ENCODE measurements around the gene UBALD1.

Gene UBALD1

DNA sequence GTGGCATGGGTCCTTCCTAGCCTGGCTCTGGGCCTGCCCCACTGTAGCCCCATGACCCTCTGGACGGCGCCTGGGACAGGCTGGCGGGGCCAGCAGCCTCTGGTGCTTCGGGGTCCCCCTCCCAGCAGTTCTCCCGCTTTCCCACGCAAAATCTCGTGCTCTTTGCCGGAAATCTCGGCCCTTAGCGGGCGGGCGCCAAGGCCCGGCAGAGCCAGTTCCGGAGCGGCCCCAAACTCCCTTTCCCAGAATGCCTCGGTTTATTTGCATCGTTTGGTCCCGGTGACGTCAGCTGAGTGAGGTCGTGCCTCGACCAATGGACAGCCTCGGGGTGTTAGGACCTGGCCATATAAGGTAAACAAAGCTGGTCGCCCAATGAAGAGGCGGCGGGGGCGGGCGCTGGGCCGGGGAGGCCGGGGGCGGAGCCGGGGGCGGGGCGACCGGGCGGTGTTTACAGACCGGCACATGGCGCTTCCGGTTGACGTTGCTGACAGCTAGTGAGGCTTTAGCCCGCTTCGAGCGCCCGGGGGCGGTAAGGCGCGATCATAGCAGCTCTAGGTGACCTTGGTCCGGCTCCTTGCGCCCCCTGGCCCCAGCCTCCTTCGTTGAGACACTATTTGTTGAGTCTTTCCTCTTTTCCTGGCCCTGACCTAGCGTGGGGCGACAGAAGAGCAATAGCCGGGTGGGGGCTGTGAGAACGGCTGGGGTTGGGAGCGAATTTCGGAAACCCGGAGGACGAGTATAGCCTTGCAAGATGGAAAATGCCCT is 1.5 kb upstream of the UBALD1 start:
- H3K27me3 ChIP-seq (replicated peaks; ENCODE audit: control insufficient read depth, insufficient read depth, low read length, poor library complexity, severe bottlenecking): no peaks in the 10 kb centered on the region
- H3K4me3 ChIP-seq (ENCODE audit: insufficient read depth, low read depth, low read length, poor library complexity, severe bottlenecking): peak overlapping the region; percentile 49
- peaks cover 32% of the 10 kb centered on the region for H3K4me1 ChIP-seq (ENCODE audit: control insufficient read depth, insufficient read depth, low read length, poor library complexity, severe bottlenecking)
- H3K27ac ChIP-seq (ENCODE audit: insufficient read depth, low read length, poor library complexity, severe bottlenecking): peak overlapping the region; percentile 88
- no peaks in the 10 kb centered on the region for H3K36me3 ChIP-seq (ENCODE audit: control insufficient read depth, insufficient read depth, low read length)
- H3K9me3 ChIP-seq (ENCODE audit: control insufficient read depth, low read length): no peaks in the 10 kb centered on the region
- peak; percentile 98 to 100 (median 99) for DNase-seq

DNA sequence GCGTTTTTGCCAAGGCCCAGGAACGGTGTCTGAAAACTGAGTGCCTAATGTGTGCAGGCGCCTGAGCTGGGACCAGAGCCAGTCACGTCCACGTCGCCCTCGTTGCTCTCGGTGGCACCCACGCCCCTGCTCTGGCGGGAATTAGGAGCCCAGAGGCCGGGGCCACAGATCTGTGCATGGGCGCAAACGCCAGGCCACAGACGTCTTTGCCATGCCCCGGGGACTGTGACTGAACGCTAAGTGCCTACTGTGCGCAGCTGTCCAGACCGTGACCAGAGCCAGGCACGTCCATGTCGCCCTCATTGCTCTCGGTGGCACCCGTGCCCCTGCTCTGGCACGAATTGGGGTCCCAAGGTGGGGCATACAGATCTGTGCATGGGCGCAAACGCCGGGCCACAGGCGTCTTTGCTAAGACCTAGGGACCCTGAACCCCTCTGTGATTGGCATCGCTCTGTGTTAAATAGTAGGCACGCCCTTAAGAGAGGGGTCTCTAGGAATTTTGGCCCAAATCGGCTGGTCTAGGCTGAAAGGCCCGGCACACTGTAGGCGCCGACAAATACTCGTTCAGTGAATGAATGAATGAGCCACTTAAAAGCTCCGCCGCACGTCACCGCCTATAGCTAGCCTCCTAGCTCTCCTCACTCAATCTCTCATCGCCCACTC is 827 bp upstream of the UBALD1 start:
- peaks cover 32% of the 10 kb centered on the region for H3K4me1 ChIP-seq (ENCODE audit: control insufficient read depth, insufficient read depth, low read length, poor library complexity, severe bottlenecking)

DNA sequence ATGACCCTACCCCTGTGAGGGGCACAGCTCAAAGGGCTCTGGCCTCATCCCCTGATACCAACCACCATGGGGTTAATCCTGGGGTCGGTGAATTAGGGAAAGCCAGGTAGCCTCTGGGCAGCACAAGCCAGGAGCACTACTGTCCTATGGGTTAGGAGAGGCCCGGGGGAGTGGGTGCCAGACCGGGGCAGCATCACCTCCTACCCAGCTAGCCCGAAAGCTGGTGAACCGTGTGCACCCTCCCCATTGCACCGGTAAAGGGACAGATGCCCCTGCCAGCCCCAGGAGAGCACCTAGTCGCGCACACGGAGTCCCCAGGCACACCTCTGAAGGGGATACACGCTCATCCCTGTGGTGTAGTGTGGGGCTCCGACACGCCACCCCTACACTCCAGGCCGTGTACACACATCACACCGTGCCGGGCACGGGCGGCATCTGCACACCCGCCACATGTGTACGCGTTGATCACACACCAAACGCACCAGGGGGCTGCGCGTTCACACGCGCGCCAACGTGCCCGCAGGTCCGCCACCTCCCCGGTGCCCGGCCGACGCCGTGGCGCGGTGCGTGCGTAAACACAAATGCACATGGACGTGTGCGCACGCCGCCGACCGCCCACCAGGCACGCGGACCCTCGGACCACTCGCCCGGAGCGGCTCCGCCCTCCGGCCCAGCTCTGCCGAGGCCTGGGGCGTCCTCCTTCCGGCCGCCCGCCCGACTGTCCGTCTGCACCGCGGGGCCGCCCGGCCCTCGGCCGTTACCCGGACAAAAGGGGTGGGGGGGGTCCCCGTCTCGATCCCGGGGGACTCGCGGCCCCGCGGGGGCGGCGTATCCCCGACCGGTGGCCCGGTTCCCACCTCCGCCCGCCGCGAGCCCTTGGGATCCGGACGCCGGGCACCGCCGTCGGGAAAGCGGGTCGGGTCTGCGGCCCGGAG is 785 bp downstream of the UBALD1 start:
- DNase-seq: no peak
- H3K4me1 ChIP-seq (ENCODE audit: control insufficient read depth, insufficient read depth, low read length, poor library complexity, severe bottlenecking): peaks cover 32% of the 10 kb centered on the region

More for the DNA sequence above, 827 bp upstream of the UBALD1 start:
- Histone ChIP-seq H3K36me3 (ENCODE audit: control insufficient read depth, insufficient read depth, low read length) (no peaks in the 10 kb centered on the region), H3K4me3 (ENCODE audit: insufficient read depth, low read depth, low read length, poor library complexity, severe bottlenecking) (peak overlapping the region; percentile 75), H3K9me3 (ENCODE audit: control insufficient read depth, low read length) (no peaks in the 10 kb centered on the region), H3K27ac (ENCODE audit: insufficient read depth, low read length, poor library complexity, severe bottlenecking) (peak overlapping the region; percentile 79), H3K27me3 (replicated peaks; ENCODE audit: control insufficient read depth, insufficient read depth, low read length, poor library complexity, severe bottlenecking) (no peaks in the 10 kb centered on the region)
- no peak for DNase-seq

DNA sequence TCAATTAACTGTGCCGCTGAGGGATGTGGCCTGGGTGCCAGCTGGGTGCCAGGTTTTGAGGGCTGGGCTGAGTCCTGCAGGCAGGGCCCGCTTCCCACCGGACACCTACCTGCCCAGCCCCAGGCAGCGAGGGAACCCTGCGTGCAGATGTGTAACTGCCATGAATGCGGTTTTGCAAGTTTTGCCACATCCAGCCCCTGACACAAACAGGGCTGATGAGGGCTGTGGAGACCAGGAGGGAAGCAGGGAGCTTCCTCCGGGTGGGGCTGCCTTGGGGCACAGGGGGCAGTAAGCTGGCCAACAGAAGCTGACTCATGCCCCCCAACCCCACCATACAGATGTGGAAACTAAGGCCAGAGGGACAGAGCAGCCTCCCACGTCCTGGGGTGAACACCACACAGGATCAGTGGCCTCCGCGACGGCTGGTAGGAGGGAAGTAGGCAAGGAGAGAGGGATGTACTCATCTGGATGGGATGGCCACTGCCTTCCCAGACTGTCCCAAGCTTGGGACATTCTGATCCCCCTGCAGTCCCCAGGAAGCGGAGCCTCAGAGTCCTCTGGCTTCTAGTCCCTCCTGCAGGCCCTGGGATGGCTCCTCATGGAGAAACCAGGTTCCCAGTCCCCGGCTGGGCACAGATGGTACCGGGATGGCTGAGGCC is 1.6 kb downstream of the UBALD1 start:
- DNase-seq: no peak
- H3K9me3 ChIP-seq (ENCODE audit: control insufficient read depth, low read length): no peaks in the 10 kb centered on the region
- H3K4me3 ChIP-seq (ENCODE audit: insufficient read depth, low read depth, low read length, poor library complexity, severe bottlenecking): peak overlapping the region; percentile 75
- H3K27ac ChIP-seq (ENCODE audit: insufficient read depth, low read length, poor library complexity, severe bottlenecking): no peak overlapping the region
- no peaks in the 10 kb centered on the region for H3K27me3 ChIP-seq (replicated peaks; ENCODE audit: control insufficient read depth, insufficient read depth, low read length, poor library complexity, severe bottlenecking)
- H3K4me1 ChIP-seq (ENCODE audit: control insufficient read depth, insufficient read depth, low read length, poor library complexity, severe bottlenecking): peaks cover 32% of the 10 kb centered on the region
- peaks cover 7% of the 10 kb centered on the region for H3K36me3 ChIP-seq (ENCODE audit: control insufficient read depth, insufficient read depth, low read length)

More for the DNA sequence above, 785 bp downstream of the UBALD1 start:
- Histone ChIP-seq H3K9me3 (ENCODE audit: control insufficient read depth, low read length) (no peaks in the 10 kb centered on the region), H3K27me3 (replicated peaks; ENCODE audit: control insufficient read depth, insufficient read depth, low read length, poor library complexity, severe bottlenecking) (no peaks in the 10 kb centered on the region), H3K27ac (ENCODE audit: insufficient read depth, low read length, poor library complexity, severe bottlenecking) (peak overlapping the region; percentile 79), H3K36me3 (ENCODE audit: control insufficient read depth, insufficient read depth, low read length) (peaks cover 7% of the 10 kb centered on the region), H3K4me3 (ENCODE audit: insufficient read depth, low read depth, low read length, poor library complexity, severe bottlenecking) (peak overlapping the region; percentile 75)

DNA sequence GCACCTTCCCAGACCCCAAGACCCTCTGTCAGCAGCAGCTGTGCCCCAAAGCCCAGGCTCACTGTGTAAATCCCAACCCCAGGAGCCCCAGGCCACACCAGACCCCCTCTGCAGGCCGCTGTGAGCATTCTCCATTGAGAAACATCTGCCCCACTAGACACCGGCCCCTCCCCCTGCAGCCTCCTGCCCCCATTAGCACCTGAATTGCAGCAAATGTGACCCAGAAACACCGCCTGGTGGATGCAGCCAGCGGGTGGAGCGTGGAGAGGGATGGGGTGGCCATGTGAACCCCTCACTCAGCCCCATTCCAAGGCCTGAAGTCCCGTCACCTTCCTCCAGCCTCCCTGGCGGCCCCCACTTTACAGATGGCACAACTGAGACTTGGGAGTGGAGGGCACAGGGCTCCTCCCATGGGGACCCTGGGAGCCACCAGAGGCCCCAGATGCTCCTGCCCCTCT is 2.2 kb downstream of the UBALD1 start:
- H3K4me1 ChIP-seq (ENCODE audit: control insufficient read depth, insufficient read depth, low read length, poor library complexity, severe bottlenecking): peaks cover 32% of the 10 kb centered on the region
- H3K9me3 ChIP-seq (ENCODE audit: control insufficient read depth, low read length): no peaks in the 10 kb centered on the region
- no peak overlapping the region for H3K4me3 ChIP-seq (ENCODE audit: insufficient read depth, low read depth, low read length, poor library complexity, severe bottlenecking)
- no peaks in the 10 kb centered on the region for H3K27me3 ChIP-seq (replicated peaks; ENCODE audit: control insufficient read depth, insufficient read depth, low read length, poor library complexity, severe bottlenecking)
- no peak for DNase-seq
- H3K27ac ChIP-seq (ENCODE audit: insufficient read depth, low read length, poor library complexity, severe bottlenecking): no peak overlapping the region
- peaks cover 13% of the 10 kb centered on the region for H3K36me3 ChIP-seq (ENCODE audit: control insufficient read depth, insufficient read depth, low read length)

DNA sequence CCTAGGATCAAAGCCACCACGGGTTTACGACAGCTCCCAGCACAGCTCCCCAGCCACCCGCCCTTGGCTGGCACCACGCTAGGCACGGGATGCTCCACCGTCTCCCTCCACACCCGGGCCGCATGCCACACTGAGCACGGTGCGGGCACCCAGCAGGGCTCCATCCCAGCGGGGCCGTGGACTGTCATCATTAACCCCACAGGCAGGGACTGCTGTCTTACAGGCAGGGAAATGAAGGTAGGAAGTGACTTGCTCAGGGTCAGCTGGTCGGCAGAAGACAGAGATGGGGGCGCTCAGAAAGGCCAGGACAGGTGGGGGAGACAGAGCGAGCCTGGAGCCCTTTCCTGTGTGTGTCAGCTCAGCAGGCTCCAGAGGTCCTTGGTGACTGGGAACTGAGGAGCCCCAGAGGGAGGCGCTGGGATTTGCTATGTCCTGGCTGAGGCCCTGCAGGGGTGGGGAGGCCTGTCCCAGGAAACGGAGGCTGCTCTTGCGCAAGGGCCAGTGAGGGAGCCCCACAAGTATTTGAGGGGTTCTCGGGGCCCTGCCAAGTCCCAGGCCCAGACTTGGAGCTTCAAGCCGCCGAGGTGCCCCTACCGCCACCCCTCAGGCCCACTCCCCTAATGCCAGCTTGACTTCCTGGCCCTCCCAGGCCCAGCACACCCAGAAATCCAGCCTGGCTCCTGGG is 3.2 kb downstream of the UBALD1 start:
- Histone ChIP-seq H3K36me3 (ENCODE audit: control insufficient read depth, insufficient read depth, low read length) (peaks cover 14% of the 10 kb centered on the region), H3K4me3 (ENCODE audit: insufficient read depth, low read depth, low read length, poor library complexity, severe bottlenecking) (no peak overlapping the region), H3K27ac (ENCODE audit: insufficient read depth, low read length, poor library complexity, severe bottlenecking) (no peak overlapping the region), H3K27me3 (replicated peaks; ENCODE audit: control insufficient read depth, insufficient read depth, low read length, poor library complexity, severe bottlenecking) (no peaks in the 10 kb centered on the region), H3K4me1 (ENCODE audit: control insufficient read depth, insufficient read depth, low read length, poor library complexity, severe bottlenecking) (peaks cover 26% of the 10 kb centered on the region), H3K9me3 (ENCODE audit: control insufficient read depth, low read length) (no peaks in the 10 kb centered on the region)
- DNase-seq: no peak

DNA sequence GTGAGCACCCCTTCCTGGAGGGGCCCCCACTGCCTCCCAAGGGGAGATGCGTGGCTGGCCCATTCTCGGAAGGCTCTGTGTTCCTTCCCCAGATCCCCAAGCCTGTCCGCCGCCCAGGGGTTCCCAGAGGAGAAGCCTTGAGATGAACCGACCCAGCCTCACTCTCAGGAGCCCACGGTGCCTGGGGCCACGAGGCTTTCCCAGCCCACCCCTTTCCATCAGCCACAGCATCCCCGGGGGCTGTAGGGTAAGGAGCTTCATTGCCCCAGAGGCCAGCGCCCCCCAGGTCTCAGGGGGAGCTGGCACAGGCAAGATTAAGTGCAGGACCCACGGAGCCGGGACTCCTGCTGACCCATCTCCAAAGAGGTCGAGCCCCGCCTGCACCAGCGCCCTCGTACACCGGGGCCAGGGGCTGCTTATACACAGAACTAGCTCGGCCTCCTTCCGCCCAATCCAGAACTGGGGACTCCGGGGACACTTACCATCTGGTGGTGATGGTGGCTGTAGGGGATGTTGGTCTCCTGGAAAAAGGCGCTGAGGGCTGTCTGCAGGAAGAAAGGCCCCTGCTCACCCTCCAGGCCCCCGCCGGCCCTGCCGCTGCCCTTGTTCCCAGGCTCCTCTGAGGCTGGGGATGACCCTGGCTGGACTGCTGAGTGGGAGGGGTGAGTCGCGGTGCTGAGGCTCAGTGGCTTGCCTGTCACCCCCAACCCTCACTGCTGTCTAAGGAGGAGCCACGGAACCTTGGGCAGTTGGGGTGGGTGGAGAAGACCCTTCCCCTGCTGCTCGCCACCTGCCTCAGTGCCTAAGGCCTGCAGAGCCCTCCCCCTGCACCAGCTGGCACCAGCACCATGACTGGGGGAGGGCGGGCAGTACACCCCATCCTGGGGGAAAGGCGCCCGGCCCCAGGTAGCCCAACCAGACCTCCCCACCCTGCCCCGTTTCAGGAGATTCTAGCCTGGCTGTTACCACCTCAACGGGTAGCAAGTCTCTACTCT is 4.4 kb downstream of the UBALD1 start:
- no peak overlapping the region for H3K27ac ChIP-seq (ENCODE audit: insufficient read depth, low read length, poor library complexity, severe bottlenecking)
- no peaks in the 10 kb centered on the region for H3K9me3 ChIP-seq (ENCODE audit: control insufficient read depth, low read length)
- H3K27me3 ChIP-seq (replicated peaks; ENCODE audit: control insufficient read depth, insufficient read depth, low read length, poor library complexity, severe bottlenecking): no peaks in the 10 kb centered on the region
- no peak for DNase-seq
- peaks cover 14% of the 10 kb centered on the region for H3K36me3 ChIP-seq (ENCODE audit: control insufficient read depth, insufficient read depth, low read length)
- peaks cover 21% of the 10 kb centered on the region for H3K4me1 ChIP-seq (ENCODE audit: control insufficient read depth, insufficient read depth, low read length, poor library complexity, severe bottlenecking)
- no peak overlapping the region for H3K4me3 ChIP-seq (ENCODE audit: insufficient read depth, low read depth, low read length, poor library complexity, severe bottlenecking)

DNA sequence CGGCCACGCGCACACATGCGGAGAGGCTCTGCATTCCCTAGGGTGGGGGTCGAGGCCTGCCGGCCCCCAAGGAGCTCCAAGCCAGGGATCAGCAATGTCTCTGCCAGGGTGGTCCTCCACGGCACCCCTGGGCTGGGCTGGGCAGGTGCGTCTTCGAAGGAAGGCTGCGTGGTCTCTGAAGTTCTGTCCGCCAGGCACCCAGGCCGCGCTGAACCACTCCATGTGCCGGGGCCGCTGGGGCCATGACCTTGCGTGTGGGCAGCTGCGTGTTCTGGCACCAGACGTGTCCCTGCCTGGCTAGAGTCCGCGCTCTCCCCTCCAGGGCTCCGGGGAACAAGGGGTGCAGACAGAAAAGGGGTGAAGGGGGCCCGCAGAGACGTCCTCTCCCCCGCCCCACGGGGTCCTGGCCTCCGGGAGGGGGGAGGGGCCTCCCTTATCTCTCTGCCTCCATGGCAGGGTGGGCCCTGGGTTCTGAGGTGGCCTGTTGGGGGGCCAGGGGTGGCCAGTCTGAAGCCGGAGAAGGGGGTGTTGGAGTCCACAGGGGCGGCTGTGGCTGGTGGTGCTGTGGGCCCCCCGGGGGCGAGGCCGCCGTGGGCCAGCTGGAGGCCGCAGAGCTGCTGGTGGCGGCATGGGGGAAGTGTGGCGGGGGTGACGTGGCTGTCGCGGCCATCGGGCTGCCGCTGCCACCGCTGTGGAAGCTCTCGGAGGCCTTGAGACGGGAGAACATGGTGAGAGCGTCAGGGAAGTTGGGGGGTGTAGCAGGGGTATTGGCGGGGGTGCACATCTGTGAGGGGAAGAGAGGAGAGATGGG is 5.3 kb downstream of the UBALD1 start:
- Histone ChIP-seq H3K27ac (ENCODE audit: insufficient read depth, low read length, poor library complexity, severe bottlenecking) (no peak overlapping the region), H3K4me3 (ENCODE audit: insufficient read depth, low read depth, low read length, poor library complexity, severe bottlenecking) (no peak overlapping the region), H3K9me3 (ENCODE audit: control insufficient read depth, low read length) (no peaks in the 10 kb centered on the region), H3K36me3 (ENCODE audit: control insufficient read depth, insufficient read depth, low read length) (peaks cover 14% of the 10 kb centered on the region), H3K4me1 (ENCODE audit: control insufficient read depth, insufficient read depth, low read length, poor library complexity, severe bottlenecking) (peaks cover 15% of the 10 kb centered on the region), H3K27me3 (replicated peaks; ENCODE audit: control insufficient read depth, insufficient read depth, low read length, poor library complexity, severe bottlenecking) (no peaks in the 10 kb centered on the region)
- DNase-seq: no peak

Data from effector memory CD4-positive, alpha-beta T cell (primary cell).